Muscle of arm (tissue), 12 donors: ENCODE data around the gene COG2. TPM values are rescaled to one million over a fixed set of nuclear protein-coding genes. Genes with fewer than 3 reads are reported as not detected.
"Not testable (repeated sequence)": the region's sequence is repeated elsewhere in the genome, so short reads cannot be mapped to it uniquely, and the experiment has no call there.

Experiments used
- DNase-seq: peaks from one replicate; pipeline ENCODE4 v3.0.0-alpha.2; 2013
- polyA plus RNA-seq, 12 donors: library from polyadenylated mRNA; unstranded; fragments of 120-200 nt; gene quantifications; one replicate each; pipeline ENCODE4 v1.2.1, GENCODE V29; 2013; ENCODE audit not compliant: insufficient read length in 12 of 12

Gene COG2
- polyA plus RNA-seq, 12 donors, result 14.7 to 26.4 (median 21.9) TPM; not detected in 1

DNA sequence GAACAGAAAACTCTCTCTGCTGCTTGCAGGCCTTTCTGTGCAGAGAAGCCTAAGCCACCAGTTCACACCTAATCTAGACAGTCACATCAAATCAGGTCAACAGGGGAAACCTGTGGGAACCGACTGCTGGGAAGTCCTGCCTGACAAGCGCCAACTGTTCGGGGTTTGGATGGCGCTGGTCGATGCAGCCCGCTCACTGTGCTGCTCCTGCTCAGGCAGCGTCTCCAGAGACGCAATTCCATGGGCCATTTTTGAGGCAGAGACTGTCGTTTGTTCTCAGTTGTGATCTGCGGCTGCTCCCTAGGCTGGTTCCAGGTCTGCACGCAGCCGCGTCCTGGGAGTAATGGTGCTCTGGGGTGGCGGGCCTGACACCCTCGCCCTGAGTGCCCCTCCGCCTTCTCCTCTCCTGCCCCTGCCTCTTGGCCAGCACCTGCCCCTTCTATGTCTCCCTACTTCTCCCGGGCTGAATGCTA is 70.2 kb downstream of the COG2 start:
- no peak for DNase-seq

DNA sequence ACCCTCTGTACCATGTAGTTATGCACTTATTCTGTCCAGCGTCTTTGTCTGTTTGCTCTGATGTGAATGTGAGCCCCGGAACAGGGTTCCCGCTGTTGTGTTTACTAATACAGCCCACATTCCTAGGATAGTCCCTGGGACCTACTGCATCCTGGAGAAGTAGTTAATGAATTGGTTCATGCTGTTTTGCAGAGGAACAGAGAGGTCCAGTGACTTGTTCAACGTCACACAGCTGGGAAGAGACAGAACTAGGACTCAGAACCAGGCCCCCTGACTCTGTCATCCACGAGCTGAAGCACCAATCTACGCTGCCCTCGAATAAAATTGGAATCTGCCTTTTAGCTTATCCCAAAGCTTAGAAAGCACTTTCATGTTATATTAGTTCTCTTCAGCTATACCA is 70.9 kb downstream of the COG2 start:
- no peak for DNase-seq

DNA sequence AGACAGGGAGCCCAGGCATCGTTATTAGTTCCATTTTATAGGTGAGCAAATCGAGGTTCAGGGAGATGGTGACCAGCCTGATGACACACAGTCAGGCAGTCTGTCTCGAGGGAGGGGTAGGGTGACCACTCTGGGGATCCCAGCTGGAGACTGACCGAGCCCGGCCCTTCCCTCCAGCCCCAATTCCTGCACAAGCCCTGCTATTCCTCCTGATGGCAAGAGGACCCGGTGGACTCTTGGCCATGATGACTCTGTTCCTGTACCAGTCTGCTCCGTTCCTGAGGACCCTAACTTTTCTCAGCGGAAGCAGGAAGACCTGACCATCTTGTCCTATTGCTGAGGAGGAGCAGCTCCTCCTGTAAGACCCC is 71.2 kb downstream of the COG2 start:
- no peak for DNase-seq

DNA sequence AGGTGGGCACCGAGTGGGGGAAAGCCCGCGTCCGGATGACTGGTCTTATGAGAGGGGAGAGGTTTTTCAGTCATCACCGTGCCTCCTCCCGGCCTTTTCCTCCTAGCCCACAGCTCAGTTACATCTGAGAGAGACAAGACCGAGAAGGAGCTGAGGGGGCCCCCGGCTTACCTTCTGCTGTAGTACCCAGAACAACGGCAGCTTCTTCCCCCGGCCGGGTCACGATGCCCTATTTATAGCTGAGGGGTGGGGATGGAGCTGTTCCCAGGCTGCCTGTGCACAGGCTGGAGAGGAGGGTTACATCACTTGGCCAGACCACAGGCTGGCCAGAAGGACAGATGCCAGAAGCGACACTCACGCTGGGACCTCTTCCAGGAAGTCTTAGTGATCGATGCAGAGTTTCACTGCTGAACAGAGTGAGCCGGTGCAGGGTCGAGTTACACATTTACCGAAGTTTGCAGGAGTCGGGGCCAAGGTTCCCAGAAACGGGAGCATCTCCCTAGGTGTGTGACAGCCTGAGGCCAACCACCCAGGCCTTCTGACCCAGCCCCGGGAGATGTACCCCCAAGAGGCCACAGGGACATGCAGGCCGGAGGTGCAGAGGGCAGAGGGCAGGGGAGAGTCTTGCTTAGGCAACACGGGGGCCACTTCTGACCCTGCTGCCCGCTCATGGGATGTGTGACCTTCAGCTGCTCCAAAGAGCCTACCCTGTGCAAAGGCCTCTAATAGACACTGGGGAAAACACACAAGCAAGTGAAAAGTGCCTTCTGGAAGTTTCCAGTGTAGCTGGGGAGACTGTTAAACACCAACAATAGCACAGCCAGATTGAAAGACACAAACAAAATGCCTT is 71.9 kb downstream of the COG2 start, which contains the start of gene AGT:
Gene AGT, minus strand, starts transcription at position 208 of the 850 bp plus-strand sequence. CDS start 3,299 bp downstream, outside the sequence.
- DNase-seq, result peak; percentile 89

- DNase-seq, result no peak
Measured at GRCh38 chr1:230715510-230715909, 73.2 kb downstream of the COG2 start.

- DNase-seq, result not testable (repeated sequence)
Measured at GRCh38 chr1:230716453-230716852, 74.2 kb downstream of the COG2 start.

DNA sequence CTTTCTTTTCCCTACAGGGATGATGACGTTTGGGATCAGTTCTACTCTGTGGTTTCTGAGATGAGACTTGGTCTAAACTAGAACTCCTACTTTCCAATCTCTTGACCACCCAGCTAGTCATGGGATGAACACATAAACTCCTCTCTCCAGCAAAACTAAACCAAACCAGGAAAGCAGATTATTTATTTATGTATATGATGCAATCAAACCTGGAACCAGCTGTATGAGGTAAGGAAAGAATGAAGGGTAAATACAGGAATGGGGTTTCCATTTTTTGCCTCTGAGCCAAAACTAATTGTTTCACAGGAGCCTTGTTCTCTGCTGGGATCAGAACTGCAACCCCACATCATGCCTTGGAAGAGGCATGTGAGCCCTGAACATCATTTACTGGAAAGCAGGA is 75.0 kb downstream of the COG2 start:
- DNase-seq, result no peak

DNA sequence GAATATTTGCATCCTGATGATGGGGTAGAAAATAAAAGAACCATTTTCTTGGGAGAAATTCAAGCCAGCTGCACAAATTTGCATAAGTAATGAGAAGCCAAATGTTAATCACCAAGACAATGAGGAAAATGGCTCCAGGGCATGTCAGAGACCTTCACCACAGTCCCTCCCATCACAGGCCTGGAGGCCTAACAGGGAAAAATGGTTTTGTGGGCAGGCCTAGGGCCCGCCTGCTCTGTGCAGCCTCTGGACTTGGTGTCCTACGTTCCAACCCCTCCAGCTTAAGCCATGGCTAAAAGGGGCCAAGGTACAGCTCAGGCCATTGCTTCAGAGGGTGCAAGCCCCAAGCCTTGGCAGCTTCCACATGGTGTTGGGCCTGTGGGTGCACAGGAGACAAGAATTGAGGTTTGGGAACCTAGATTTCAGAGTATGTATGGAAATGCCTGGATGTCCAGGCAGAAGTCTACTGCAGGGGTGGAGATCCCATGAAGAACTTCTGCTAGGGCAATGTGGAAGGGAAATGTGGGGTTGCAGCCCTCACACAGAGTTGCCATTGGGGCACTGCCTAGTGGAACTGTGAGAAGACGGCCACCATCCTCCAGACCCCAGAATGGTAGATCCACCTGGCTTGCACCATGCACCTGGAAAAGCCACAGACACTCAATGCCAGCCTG is 79.7 kb downstream of the COG2 start:
- not testable (repeated sequence) for DNase-seq

GRCh38 chr1:230725256-230726012 is 83.2 kb downstream of the COG2 start:
- DNase-seq, result peak; percentile 17

GRCh38 chr1:230728710-230729392 is 86.6 kb downstream of the COG2 start:
- DNase-seq, result peak; percentile 35

GRCh38 chr1:230730977-230731376 is 88.7 kb downstream of the COG2 start:
- no peak for DNase-seq

DNA sequence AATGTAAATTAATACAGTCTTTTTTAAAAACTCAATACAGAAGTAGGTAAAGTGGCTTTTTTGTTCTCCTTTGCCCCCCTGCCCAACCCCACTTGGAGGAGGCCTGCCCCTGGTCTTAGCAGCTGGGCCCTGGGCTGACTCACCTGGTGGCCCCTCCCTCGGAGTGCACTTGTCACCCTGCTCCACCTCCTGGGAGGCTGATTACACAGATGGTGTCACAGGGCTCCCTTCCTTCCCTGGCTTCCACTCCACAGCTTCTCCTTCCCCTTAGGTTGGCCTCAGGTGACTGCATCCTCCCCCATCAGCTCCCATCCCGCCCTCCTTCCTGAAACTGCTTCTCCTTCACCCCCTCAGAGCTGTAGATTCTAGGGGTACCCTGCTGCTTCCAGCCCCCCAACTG is 93.2 kb downstream of the COG2 start:
- no peak for DNase-seq

GRCh38 chr1:230737622-230738262 is 95.5 kb downstream of the COG2 start:
- DNase-seq, result no peak

DNA sequence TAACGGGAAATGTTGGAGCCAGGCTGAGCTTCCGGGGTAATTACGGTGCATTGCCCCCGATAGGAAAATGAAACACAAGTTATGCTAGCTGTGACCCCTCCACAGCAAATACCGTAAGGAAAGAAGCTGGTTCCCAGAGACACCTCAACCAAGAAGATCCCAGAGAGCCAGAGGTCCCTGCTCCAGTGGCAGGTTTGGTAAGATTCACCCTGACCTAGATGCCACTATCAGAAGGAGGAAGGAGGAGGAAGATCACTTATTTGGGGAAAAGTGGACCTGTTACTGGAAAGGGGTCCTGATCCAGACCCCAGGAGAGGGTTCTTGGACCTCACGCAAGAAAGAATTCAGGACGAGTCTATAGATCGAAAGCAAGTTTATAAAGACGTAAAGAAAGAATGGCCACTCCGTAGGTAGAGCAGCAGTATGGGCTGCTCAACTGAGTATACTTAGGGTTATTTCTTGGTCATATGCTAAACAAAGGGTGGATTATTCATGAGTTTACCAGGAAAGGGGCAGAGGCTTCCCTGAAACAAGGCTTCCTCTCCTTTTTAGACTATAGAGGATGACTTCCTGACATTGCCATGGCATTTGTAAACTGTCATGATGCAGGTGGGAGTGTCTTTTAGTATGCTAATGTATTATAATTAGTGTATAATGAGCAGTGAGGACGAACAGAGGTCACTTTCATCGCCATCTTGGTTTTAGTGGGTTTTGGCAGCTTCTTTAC is 97.4 kb downstream of the COG2 start:
- DNase-seq, result no peak

Other genes with a start within 250 kb of the COG2 start
- gene PGBD5, start 216.1 kb upstream of the COG2 start, polyA plus RNA-seq, result 10 to 100 TPM in 10 of 12 donors, 1 to 10 TPM in 1, not detected in 1; 6.5 to 35.3 (median 16.5) TPM
- 10 to 100 TPM in 9 of 12 donors, 1 to 10 TPM in 2, not detected in 1; 4.3 to 33.9 (median 15.0) TPM for gene AGT, start 71.6 kb downstream of the COG2 start, polyA plus RNA-seq
- 1 to 10 TPM in 6 of 12 donors, under 1 TPM in 5, not detected in 1; 0.38 to 4.9 (median 1.2) TPM for gene CAPN9, start 104.9 kb downstream of the COG2 start, polyA plus RNA-seq
- gene C1orf198, start 226.0 kb downstream of the COG2 start, polyA plus RNA-seq, result 100 to 1,000 TPM in 2 of 12 donors, 10 to 100 TPM in 10; 59.5 to 148 (median 70.9) TPM